NCI-H2196 (cell line): ENCODE results near the gene LRRTM4.
"Not testable (repeated sequence)": the region's sequence is repeated elsewhere in the genome, so short reads cannot be mapped to it uniquely, and the experiment has no call there.

Experiments used
- DNase-seq: peaks from one replicate; lab custom pipeline; 2025; ENCODE audit not compliant: unreplicated experiment; lab: John Stamatoyannopoulos, UW

LRRTM4 gene

GRCh38 chr2:76763276-76763675, 758.9 kb downstream of the LRRTM4 start:
- no peak for DNase-seq

- no peak for DNase-seq
Measured at GRCh38 chr2:76760367-76760704, 761.8 kb downstream of the LRRTM4 start.

GRCh38 chr2:76759634-76760366, 762.4 kb downstream of the LRRTM4 start:
- no peak for DNase-seq

- DNase-seq: no peak
Measured at GRCh38 chr2:76752506-76752905, 769.7 kb downstream of the LRRTM4 start.

- DNase-seq: no peak
Measured at GRCh38 chr2:76749858-76750257, 772.3 kb downstream of the LRRTM4 start.

GRCh38 chr2:76748581-76749296, 773.4 kb downstream of the LRRTM4 start:
- DNase-seq: no peak

GRCh38 chr2:76745605-76746004, 776.6 kb downstream of the LRRTM4 start:
- DNase-seq: no peak

- DNase-seq: no peak
Measured at GRCh38 chr2:76737607-76738006, 784.6 kb downstream of the LRRTM4 start.

- DNase-seq: no peak
Measured at GRCh38 chr2:76733736-76734135, 788.4 kb downstream of the LRRTM4 start.

GRCh38 chr2:76731157-76731556, 791.0 kb downstream of the LRRTM4 start:
- DNase-seq: no peak

- no peak for DNase-seq
Measured at GRCh38 chr2:76730021-76730420, 792.2 kb downstream of the LRRTM4 start.

GRCh38 chr2:76721226-76721625, 801.0 kb downstream of the LRRTM4 start:
- DNase-seq: no peak

GRCh38 chr2:76713312-76713711, 808.9 kb downstream of the LRRTM4 start:
- DNase-seq: no peak

- DNase-seq: no peak
Measured at GRCh38 chr2:76711490-76711889, 810.7 kb downstream of the LRRTM4 start.

GRCh38 chr2:76700894-76701293, 821.3 kb downstream of the LRRTM4 start:
- DNase-seq: no peak

- DNase-seq: not testable (repeated sequence)
Measured at GRCh38 chr2:76697998-76698713, 824.0 kb downstream of the LRRTM4 start.
